Neural cell (in vitro differentiated cells): Measurements from ENCODE around the gene SREBF1.

ENCODE experiments used
- CTCF ChIP-seq: fragments of 450-650 bp; IDR thresholded peaks from 2 replicates; pipeline ENCODE4 v1.5.1; 2014; ENCODE audit warnings: antibody characterized with exemption, mild to moderate bottlenecking, moderate library complexity; ENCODE audit not compliant: poor library complexity, severe bottlenecking
- MXI1 ChIP-seq: fragments of 450-650 bp; conservative IDR thresholded peaks from 2 replicates; pipeline ENCODE4 v1.6.1; 2014; ENCODE audit warnings: antibody characterized with exemption, mild to moderate bottlenecking; ENCODE audit not compliant: poor library complexity, severe bottlenecking
- REST ChIP-seq: IDR thresholded peaks from 2 replicates; pipeline ENCODE4 v1.6.1; 2012; ENCODE audit warnings: borderline replicate concordance
- SMC3 ChIP-seq: fragments of 450-650 bp; conservative IDR thresholded peaks from 2 replicates; pipeline ENCODE4 v1.6.1; 2014; ENCODE audit warnings: antibody characterized with exemption, mild to moderate bottlenecking, moderate library complexity; ENCODE audit not compliant: poor library complexity
- TAF1 ChIP-seq: IDR thresholded peaks from 2 replicates; pipeline ENCODE4 v1.6.1; 2012; ENCODE audit warnings: low read depth

GRCh38 chr17:17846003-17846402 lies 9.2 kb upstream of the SREBF1 start:
- TF ChIP-seq MXI1 (no peak), CTCF (no peak), REST (no peak), SMC3 (no peak), TAF1 (no peak)
